GM23338 (cell line): ENCODE results near the gene NR4A1. TPM values are rescaled to one million over a fixed set of nuclear protein-coding genes. Genes with fewer than 3 reads are reported as not detected.

Experiments used
- ATAC-seq: fragments of 200-7000 bp; cut with Tn5 transposase; 3 replicates; pipeline ENCODE4 v1.9.1; 2020
- DNase-seq: peaks from one replicate; pipeline ENCODE4 v3.0.0-alpha.2; 2015; ENCODE audit warnings: low spot score
- H2AFZ ChIP-seq: fragments of 200-600 bp; sonication (generic); 2 replicates; pipeline ENCODE4 v1.8.0; 2016; ENCODE audit warnings: antibody characterized with exemption, mild to moderate bottlenecking, moderate library complexity
- H3F3A ChIP-seq: fragments of 200-600 bp; sonication (generic); replicated peaks from 2 replicates; pipeline ENCODE4 v1.8.0; 2017; ENCODE audit warnings: antibody characterized with exemption, mixed run types, low read depth
- H3K27ac ChIP-seq: fragments of 200-600 bp; sonication (generic); 2 replicates; pipeline ENCODE4 v1.6.1; 2016; ENCODE audit warnings: low read depth
- H3K27me3 ChIP-seq: fragments of 200-600 bp; sonication (generic); 2 replicates; pipeline ENCODE4 v1.8.0; 2016; ENCODE audit warnings: mild to moderate bottlenecking, mixed run types, moderate library complexity; ENCODE audit not compliant: insufficient read depth
- H3K36me3 ChIP-seq: fragments of 200-600 bp; sonication (generic); 2 replicates; pipeline ENCODE4 v1.8.0; 2016; ENCODE audit warnings: mild to moderate bottlenecking; ENCODE audit not compliant: insufficient read depth
- H3K4me1 ChIP-seq: fragments of 200-600 bp; sonication (generic); 2 replicates; pipeline ENCODE4 v1.8.0; 2016; ENCODE audit warnings: mild to moderate bottlenecking, moderate library complexity; ENCODE audit not compliant: insufficient read depth
- H3K4me2 ChIP-seq: fragments of 200-600 bp; sonication (generic); 2 replicates; pipeline ENCODE4 v1.7.1; 2017; ENCODE audit warnings: mixed run types
- H3K4me3 ChIP-seq: fragments of 200-600 bp; sonication (generic); 2 replicates; pipeline ENCODE4 v1.6.1; 2016; ENCODE audit warnings: mixed run types
- H3K79me2 ChIP-seq: fragments of 200-600 bp; sonication (generic); replicated peaks from 2 replicates; pipeline ENCODE4 v1.8.0; 2017; ENCODE audit warnings: mild to moderate bottlenecking; ENCODE audit not compliant: insufficient read depth
- H3K9me2 ChIP-seq: fragments of 200-600 bp; sonication (generic); 2 replicates; pipeline ENCODE4 v1.8.0; 2017; ENCODE audit not compliant: insufficient read depth
- H4K20me1 ChIP-seq: fragments of 200-600 bp; sonication (generic); replicated peaks from 2 replicates; pipeline ENCODE4 v1.8.0; 2017; ENCODE audit warnings: mild to moderate bottlenecking; ENCODE audit not compliant: insufficient read depth
- H3K27ac Mint-ChIP-seq: 2 replicates; pipeline ENCODE4 v1.8.0; 2020; ENCODE audit warnings: inconsistent platforms, mild to moderate bottlenecking, moderate library complexity, mixed read lengths
- H3K27me3 Mint-ChIP-seq: 3 replicates; pipeline ENCODE4 v1.8.0; 2022; ENCODE audit warnings: low read depth, mild to moderate bottlenecking, moderate library complexity, mixed read lengths, inconsistent platforms; ENCODE audit not compliant: insufficient read depth, poor library complexity
- H3K36me3 Mint-ChIP-seq: 3 replicates; pipeline ENCODE4 v1.8.0; 2021; ENCODE audit warnings: low read depth, mild to moderate bottlenecking, inconsistent platforms, moderate library complexity, mixed read lengths
- H3K4me1 Mint-ChIP-seq: 3 replicates; pipeline ENCODE4 v1.8.0; 2020; ENCODE audit warnings: mild to moderate bottlenecking, inconsistent platforms, mixed read lengths
- H3K4me3 Mint-ChIP-seq: 3 replicates; pipeline ENCODE4 v1.8.0; 2021; ENCODE audit warnings: moderate library complexity, mild to moderate bottlenecking, inconsistent platforms, mixed read lengths
- H3K9me3 Mint-ChIP-seq: 3 replicates; pipeline ENCODE4 v1.8.0; 2020; ENCODE audit warnings: moderate library complexity, mild to moderate bottlenecking, inconsistent platforms, mixed read lengths
- CREB1 ChIP-seq: fragments of 250-450 bp; sonication (Bioruptor Pico); IDR thresholded peaks from 2 replicates; pipeline ENCODE4 v1.5.0; 2020; ENCODE audit warnings: low read depth, mild to moderate bottlenecking, moderate library complexity
- CTCF ChIP-seq, 2 experiments: fragments of 200-600 bp in 1 of 2; sonication (generic) in 1 of 2; conservative IDR thresholded peaks; 2 replicates each; pipeline versions ENCODE4 v1.5.1 to v1.6.1; 2016 to 2017; ENCODE audit warnings: antibody characterized with exemption in 2 of 2, low read depth in 2 of 2, mild to moderate bottlenecking in 2 of 2, moderate library complexity in 1 of 2
- ETS1 ChIP-seq: IDR thresholded peaks from 2 replicates; pipeline ENCODE4 v1.6.1; 2016; ENCODE audit warnings: antibody characterized with exemption
- EZH2 ChIP-seq: fragments of 200-600 bp; sonication (generic); IDR thresholded peaks from one replicate; pipeline ENCODE4 v1.8.0; 2017; ENCODE audit warnings: antibody characterized with exemption, mild to moderate bottlenecking, low read depth; ENCODE audit not compliant: unreplicated experiment
- EZH2phosphoT487 ChIP-seq: fragments of 200-600 bp; sonication (generic); IDR thresholded peaks from one replicate; pipeline ENCODE4 v1.8.1; 2018; ENCODE audit warnings: antibody characterized with exemption; ENCODE audit not compliant: unreplicated experiment
- JUNB ChIP-seq: IDR thresholded peaks from one replicate; pipeline ENCODE4 v1.6.1; 2016; ENCODE audit warnings: antibody characterized with exemption; ENCODE audit not compliant: unreplicated experiment
- NANOG ChIP-seq: IDR thresholded peaks from 2 replicates; pipeline ENCODE4 v1.6.1; 2016; ENCODE audit warnings: antibody characterized with exemption, borderline replicate concordance
- POLR2AphosphoS5 ChIP-seq: IDR thresholded peaks from 2 replicates; pipeline ENCODE4 v1.6.1; 2016; ENCODE audit warnings: antibody characterized with exemption, low read depth
- REST ChIP-seq: IDR thresholded peaks from one replicate; pipeline ENCODE4 v1.6.1; 2018; ENCODE audit warnings: antibody characterized with exemption; ENCODE audit not compliant: unreplicated experiment
- STAT1 ChIP-seq: IDR thresholded peaks from one replicate; pipeline ENCODE4 v1.6.1; 2016; ENCODE audit warnings: antibody characterized with exemption; ENCODE audit not compliant: unreplicated experiment
- ZNF114 ChIP-seq: fragments of 250-450 bp; sonication (Bioruptor Pico); IDR thresholded peaks from 2 replicates; pipeline ENCODE4 v1.5.0; 2020; ENCODE audit warnings: mild to moderate bottlenecking, moderate library complexity
- ZNF331 ChIP-seq: fragments of 250-450 bp; sonication (Bioruptor Pico); IDR thresholded peaks from 2 replicates; pipeline ENCODE4 v1.5.0; 2020; ENCODE audit warnings: low read depth, mild to moderate bottlenecking, moderate library complexity
- ZNF462 ChIP-seq: fragments of 250-450 bp; sonication (Bioruptor Pico); IDR thresholded peaks from 2 replicates; pipeline ENCODE4 v1.5.0; 2020; ENCODE audit warnings: mild to moderate bottlenecking, moderate library complexity
- polyA plus RNA-seq: library from polyadenylated mRNA; unstranded; fragments of >200 nt; fragmentation: Nextera tagmentation; extraction: Ambion mirVana; gene quantifications from 2 replicates; pipeline ENCODE4 v1.2.1, GENCODE V29; 2016
- total RNA-seq: library from RNA; depleted of rRNA; stranded (reverse); fragments of >200 nt; shearing (Covaris generic); gene quantifications from 2 replicates; pipeline ENCODE4 v1.2.3, GENCODE V29; 2014

NR4A1 gene
- total and polyA plus RNA-seq, 2 experiments from 2014 or later, result 7.5 to 19.1 TPM

- Mint-ChIP-seq H3K27me3 (peaks cover 42% of the 10 kb centered on the region), H3K4me1 (peaks cover 32% of the 10 kb centered on the region), H3K4me3 (peak overlapping the region; percentile 72), H3K27ac (peak overlapping the region; percentile 77; the same call in 1 of the 2 replicates), H3K36me3 (no peaks in the 10 kb centered on the region), H3K9me3 (no peaks in the 10 kb centered on the region)
- no peaks in the 10 kb centered on the region for H3K9me2 ChIP-seq
- H4K20me1 ChIP-seq, result no peaks in the 10 kb centered on the region
- H3K27ac ChIP-seq, result no peak overlapping the region
- TF ChIP-seq CREB1 (CRISPR knock-in tag) (no peak), ZNF114 (CRISPR knock-in tag) (no peak), STAT1 (no peak), POLR2AphosphoS5 (no peak), JUNB (no peak), EZH2 (no peak), NANOG (no peak), CTCF (conservative IDR thresholded peaks at IDR 0.05; ENCODE audit: low read depth in 2 of 2) (no peak), REST (no peak), ZNF462 (CRISPR knock-in tag) (no peak), ZNF331 (CRISPR knock-in tag) (no peak), EZH2phosphoT487 (no peak), ETS1 (no peak)
- H3K36me3 ChIP-seq, result no peaks in the 10 kb centered on the region
- H3K4me2 ChIP-seq, result peak overlapping the region; percentile 77
- no peaks in the 10 kb centered on the region for H3K79me2 ChIP-seq
- ATAC-seq (no peak), DNase-seq (no peak)
- peaks cover 14% of the 10 kb centered on the region for H3K4me1 ChIP-seq
- peaks cover 7% of the 10 kb centered on the region; the same call in 1 of the 2 replicates for H3F3A ChIP-seq
- H2AFZ ChIP-seq, result peak overlapping the region; percentile 11; the same call in 1 of the 2 replicates
- peak overlapping the region; percentile 51 for H3K4me3 ChIP-seq
- H3K27me3 ChIP-seq, result peaks cover 40% of the 10 kb centered on the region
Observed at GRCh38 chr12:52032446-52032803, 18.8 kb upstream of the NR4A1 start.
